GM12878 (cell line): Measurements from ENCODE around the gene HMOX2. TPM values are rescaled to one million over a fixed set of nuclear protein-coding genes. Genes with fewer than 3 reads are reported as not detected.

ENCODE experiments used
- ATAC-seq: fragments of 200-7000 bp; cut with Tn5 transposase; 3 replicates; pipeline ENCODE4 v1.9.1; 2020; ENCODE audit warnings: mild to moderate bottlenecking, moderate library complexity
- BruUV-seq: library from RNA; stranded (reverse); fragments of 400-500 nt; replicated peaks from 2 replicates; lab custom pipeline; 2021; lab: Mats Ljungman, UMichigan
- CTCF ChIA-PET: fragments of 300-600 bp; sonication (Branson Sonifier 250); formaldehyde crosslinking; extraction: SDS; loops from one replicate; lab custom pipeline; 2021; ENCODE audit warnings: inconsistent platforms; lab: Yijun Ruan, JAX
- POLR2A ChIA-PET: fragments of 350-600 bp; formaldehyde crosslinking; extraction: SDS; loops from one replicate; lab custom pipeline; 2021; ENCODE audit warnings: inconsistent platforms; lab: Charles Lee
- RAD21 ChIA-PET: fragments of 300-600 bp; sonication (Branson Sonifier 250); formaldehyde crosslinking; loops from one replicate; lab custom pipeline; 2023; ENCODE audit warnings: antibody characterized with exemption; ENCODE audit not compliant: unreplicated experiment; lab: Charles Lee
- SMC1A ChIA-PET: fragments of 300-600 bp; sonication (Branson Sonifier 250); formaldehyde crosslinking; loops from one replicate; lab custom pipeline; 2023; ENCODE audit not compliant: unreplicated experiment, uncharacterized antibody; lab: Charles Lee
- DNase-seq: peaks from one replicate; pipeline ENCODE4 v3.0.0-alpha.2; 2011; ENCODE audit warnings: low read depth, low spot score
- FAIRE-seq: peaks from 3 replicates; lab custom pipeline; 2011; peaks lifted over from hg19 to GRCh38; lab: Jason Lieb, UNC
- H2AFZ ChIP-seq: 2 replicates; pipeline ENCODE4 v1.6.0; 2011; ENCODE audit warnings: low read depth, low read length, control low read depth; ENCODE audit not compliant: control insufficient read depth
- H3K27ac ChIP-seq: 2 replicates; pipeline ENCODE4 v1.5.1; 2011; ENCODE audit warnings: control low read depth; ENCODE audit not compliant: control insufficient read depth, insufficient read depth
- H3K27me3 ChIP-seq, 2 experiments: replicated peaks in 1 of 2; 2 replicates each; pipeline versions ENCODE4 v1.6.0 to v1.6.1; 2011; ENCODE audit warnings: low read length in 1 of 2; ENCODE audit not compliant: control insufficient read depth in 2 of 2, insufficient read depth in 2 of 2
- H3K36me3 ChIP-seq, 2 experiments: 2 replicates each; pipeline ENCODE4 v1.5.1; 2011; ENCODE audit warnings: low read length in 1 of 2; ENCODE audit not compliant: control insufficient read depth in 2 of 2, insufficient read depth in 2 of 2
- H3K4me1 ChIP-seq: 2 replicates; pipeline ENCODE4 v1.6.1; 2011; ENCODE audit warnings: mild to moderate bottlenecking, low read length, moderate library complexity, mixed read lengths; ENCODE audit not compliant: control insufficient read depth, insufficient read depth
- H3K4me2 ChIP-seq: 2 replicates; pipeline ENCODE4 v1.6.0; 2011; ENCODE audit warnings: control low read depth; ENCODE audit not compliant: control insufficient read depth, insufficient read depth
- H3K4me3 ChIP-seq: fragments of 200-600 bp; sonication (generic); 2 replicates; pipeline ENCODE4 v1.5.1; 2016
- H3K79me2 ChIP-seq: 2 replicates; pipeline ENCODE4 v1.6.0; 2011; ENCODE audit warnings: low read length; ENCODE audit not compliant: control insufficient read depth, insufficient read depth
- H3K9ac ChIP-seq: 2 replicates; pipeline ENCODE4 v1.8.0; 2011; ENCODE audit warnings: low read length, control low read depth, mixed read lengths; ENCODE audit not compliant: control insufficient read depth, insufficient read depth
- H3K9me3 ChIP-seq: replicated peaks from 3 replicates; pipeline ENCODE4 v1.5.1; 2011; ENCODE audit warnings: mild to moderate bottlenecking, low read length; ENCODE audit not compliant: control insufficient read depth, insufficient read depth
- H4K20me1 ChIP-seq: 2 replicates; pipeline ENCODE4 v1.6.0; 2011; ENCODE audit not compliant: control insufficient read depth, insufficient read depth
- CREM ChIP-seq: IDR thresholded peaks from 2 replicates; pipeline ENCODE4 v1.6.1; 2014; ENCODE audit warnings: antibody characterized with exemption, low read depth
- EED ChIP-seq: sonication (generic); IDR thresholded peaks from 2 replicates; pipeline ENCODE4 v1.6.1; 2016; ENCODE audit warnings: antibody characterized with exemption, low read depth
- KDM1A ChIP-seq: fragments of 200-600 bp; sonication (generic); IDR thresholded peaks from 2 replicates; pipeline ENCODE4 v1.6.1; 2016; ENCODE audit warnings: borderline replicate concordance
- KLF5 ChIP-seq: fragments of 450-650 bp; IDR thresholded peaks from 2 replicates; pipeline ENCODE4 v1.6.1; 2014; ENCODE audit warnings: mild to moderate bottlenecking; ENCODE audit not compliant: partially characterized antibody
- MEF2A ChIP-seq: IDR thresholded peaks from 2 replicates; pipeline ENCODE4 v1.6.1; 2011; ENCODE audit warnings: low read depth, mild to moderate bottlenecking, low read length, moderate library complexity; ENCODE audit not compliant: insufficient read depth
- MEF2B ChIP-seq: fragments of 450-650 bp; IDR thresholded peaks from 2 replicates; pipeline ENCODE4 v1.6.1; 2018; ENCODE audit warnings: mild to moderate bottlenecking, moderate library complexity; ENCODE audit not compliant: partially characterized antibody, poor library complexity, severe bottlenecking
- NFYB ChIP-seq: IDR thresholded peaks from 2 replicates; pipeline ENCODE4 v1.6.1; 2011; ENCODE audit warnings: low read depth, mild to moderate bottlenecking, low read length, improper control_type of control experiment, moderate library complexity; ENCODE audit not compliant: insufficient read depth
- PAX5 ChIP-seq: IDR thresholded peaks from 2 replicates; pipeline ENCODE4 v1.6.1; 2011; ENCODE audit warnings: low read depth, low read length, borderline replicate concordance
- SREBF1 ChIP-seq: IDR thresholded peaks from 2 replicates; pipeline ENCODE4 v1.6.1; 2012; ENCODE audit warnings: mild to moderate bottlenecking, low read length
- WGBS: methylation state at CpG from one replicate; pipeline ENCODE4 v1.1.6; 2016; ENCODE audit warnings: low lambda C conversion rate; ENCODE audit not compliant: insufficient replicate concordance, insufficient coverage; ENCODE audit errors: missing lambda C conversion rate; 5-methylcytosine and 5-hydroxymethylcytosine counted together
- in situ Hi-C: fragments of 300-500 bp; cut with MboI; formaldehyde crosslinking; loops from 9 replicates; pipeline ENCODE4 v1.14.3; 2018; ENCODE audit warnings: mixed read lengths
- intact Hi-C: fragments of 100-400 bp; cut with micrococcal nuclease; formaldehyde crosslinking; loops from one replicate; pipeline ENCODE4 v1.14.2; 2022; ENCODE audit not compliant: unreplicated experiment
- polyA plus RNA-seq, 11 experiments: library from polyadenylated mRNA; depleted of rRNA in 4 of 11; unstranded in 6 of 11; stranded (reverse) in 5 of 11; fragments of >200 nt; fragmentation: Nextera tagmentation in 4 of 11; fragmentation: Illumina TruSeq in 1 of 11; extraction: Ambion mirVana in 4 of 11; extraction: Trizol in 1 of 11; gene quantifications; 1 replicate in 1 of 11; 2 replicates in 10 of 11; pipeline versions ENCODE4 v1.2.1 to v1.2.3, GENCODE V29; 2011 to 2016; ENCODE audit warnings: inconsistent platforms in 2 of 11, missing spikeins in 2 of 11, low read depth in 1 of 11
- total RNA-seq, 4 experiments: library from RNA; depleted of rRNA in 3 of 4; stranded (reverse); fragments of >200 nt in 3 of 4; fragmentation: Illumina TruSeq in 1 of 4; extraction: Trizol in 1 of 4; gene quantifications; 2 replicates each; pipeline versions ENCODE4 v1.2.1 to v1.2.3, GENCODE V29; 2013 to 2021
- TF ChIP-seq, protein P1 (sequence below): IDR thresholded peaks from 2 replicates; pipeline ENCODE4 v1.6.1; 2012; ENCODE audit warnings: low read length, inconsistent platforms
- TF ChIP-seq, protein P2 (sequence below): fragments of 450-650 bp; IDR thresholded peaks from 2 replicates; pipeline ENCODE4 v1.6.1; 2017; ENCODE audit warnings: mild to moderate bottlenecking
- TF ChIP-seq, protein P3 (sequence below): IDR thresholded peaks from 2 replicates; pipeline ENCODE4 v1.6.1; 2011; ENCODE audit warnings: borderline replicate concordance, low read depth, mild to moderate bottlenecking, moderate library complexity, low read length; ENCODE audit not compliant: insufficient read depth, poor library complexity, severe bottlenecking
- TF ChIP-seq, protein P4 (sequence below): IDR thresholded peaks from 2 replicates; pipeline ENCODE4 v1.6.1; 2012; ENCODE audit warnings: low read depth, low read length, improper control_type of control experiment
- TF ChIP-seq, protein P5 (sequence below): IDR thresholded peaks from 2 replicates; pipeline ENCODE4 v1.6.1; 2011; ENCODE audit warnings: low read depth, mild to moderate bottlenecking, low read length, moderate library complexity, borderline replicate concordance; ENCODE audit errors: extremely low read depth

The HMOX2 gene
- total and polyA plus RNA-seq, 10 of the 15 experiments (the other 5 are each of a cell fraction or from before 2014, with no cell fraction given), result 26.4 to 111 (median 57.8) TPM

DNA sequence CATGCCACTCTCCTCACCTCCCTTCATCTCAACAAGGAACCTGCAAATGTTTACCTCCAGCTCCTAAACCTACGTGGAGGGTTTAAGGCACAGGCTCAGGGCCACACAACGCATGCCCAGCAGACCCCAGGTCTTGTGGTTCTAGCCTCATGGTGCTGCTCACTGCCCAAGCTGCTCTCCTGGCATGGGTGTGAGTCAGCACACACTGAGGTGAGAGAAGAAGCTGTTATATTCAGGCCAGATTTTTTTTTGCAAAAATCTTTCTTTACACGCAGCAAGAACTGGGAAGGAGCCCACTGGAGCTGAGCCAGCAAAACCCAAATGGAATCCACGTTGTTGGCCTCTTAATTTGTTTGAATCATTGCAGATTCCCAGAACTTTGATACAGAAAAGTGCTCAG lies 74.4 kb downstream of the HMOX2 start:
- no peaks in the 10 kb centered on the region for H4K20me1 ChIP-seq
- intact Hi-C loops (no loop called here), in situ Hi-C loops (no loop called here)
- BruUV-seq, result no TSS peak
- H3K9ac ChIP-seq, result no peak overlapping the region
- ChIA-PET SMC1A (interaction anchor here (0.8 to 3.6 kb wide), 3 partner anchors 36 to 46 kb away, joined by 3 to 41 read pairs (median 3); no protein-coding TSS in a partner anchor), RAD21 (interaction anchor here (1.1 to 1.9 kb wide), 3 partner anchors 35 to 103 kb away, joined by 3 to 7 read pairs (median 4); no protein-coding TSS in a partner anchor), POLR2A (no interaction called here), CTCF (interaction anchor here (0.7 to 8.6 kb wide), 8 partner anchors 12 to 350 kb away, joined by 3 to 65 read pairs (median 6); partner anchors contain the start of genes CDIP1 and MGRN1)
- no peaks in the 10 kb centered on the region for H3K36me3 ChIP-seq
- TF ChIP-seq, protein P1, sequence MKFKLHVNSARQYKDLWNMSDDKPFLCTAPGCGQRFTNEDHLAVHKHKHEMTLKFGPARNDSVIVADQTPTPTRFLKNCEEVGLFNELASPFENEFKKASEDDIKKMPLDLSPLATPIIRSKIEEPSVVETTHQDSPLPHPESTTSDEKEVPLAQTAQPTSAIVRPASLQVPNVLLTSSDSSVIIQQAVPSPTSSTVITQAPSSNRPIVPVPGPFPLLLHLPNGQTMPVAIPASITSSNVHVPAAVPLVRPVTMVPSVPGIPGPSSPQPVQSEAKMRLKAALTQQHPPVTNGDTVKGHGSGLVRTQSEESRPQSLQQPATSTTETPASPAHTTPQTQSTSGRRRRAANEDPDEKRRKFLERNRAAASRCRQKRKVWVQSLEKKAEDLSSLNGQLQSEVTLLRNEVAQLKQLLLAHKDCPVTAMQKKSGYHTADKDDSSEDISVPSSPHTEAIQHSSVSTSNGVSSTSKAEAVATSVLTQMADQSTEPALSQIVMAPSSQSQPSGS, result no peak
- TF ChIP-seq, protein P2, sequence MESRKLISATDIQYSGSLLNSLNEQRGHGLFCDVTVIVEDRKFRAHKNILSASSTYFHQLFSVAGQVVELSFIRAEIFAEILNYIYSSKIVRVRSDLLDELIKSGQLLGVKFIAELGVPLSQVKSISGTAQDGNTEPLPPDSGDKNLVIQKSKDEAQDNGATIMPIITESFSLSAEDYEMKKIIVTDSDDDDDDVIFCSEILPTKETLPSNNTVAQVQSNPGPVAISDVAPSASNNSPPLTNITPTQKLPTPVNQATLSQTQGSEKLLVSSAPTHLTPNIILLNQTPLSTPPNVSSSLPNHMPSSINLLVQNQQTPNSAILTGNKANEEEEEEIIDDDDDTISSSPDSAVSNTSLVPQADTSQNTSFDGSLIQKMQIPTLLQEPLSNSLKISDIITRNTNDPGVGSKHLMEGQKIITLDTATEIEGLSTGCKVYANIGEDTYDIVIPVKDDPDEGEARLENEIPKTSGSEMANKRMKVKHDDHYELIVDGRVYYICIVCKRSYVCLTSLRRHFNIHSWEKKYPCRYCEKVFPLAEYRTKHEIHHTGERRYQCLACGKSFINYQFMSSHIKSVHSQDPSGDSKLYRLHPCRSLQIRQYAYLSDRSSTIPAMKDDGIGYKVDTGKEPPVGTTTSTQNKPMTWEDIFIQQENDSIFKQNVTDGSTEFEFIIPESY, result no peak
- TF ChIP-seq, protein P3, sequence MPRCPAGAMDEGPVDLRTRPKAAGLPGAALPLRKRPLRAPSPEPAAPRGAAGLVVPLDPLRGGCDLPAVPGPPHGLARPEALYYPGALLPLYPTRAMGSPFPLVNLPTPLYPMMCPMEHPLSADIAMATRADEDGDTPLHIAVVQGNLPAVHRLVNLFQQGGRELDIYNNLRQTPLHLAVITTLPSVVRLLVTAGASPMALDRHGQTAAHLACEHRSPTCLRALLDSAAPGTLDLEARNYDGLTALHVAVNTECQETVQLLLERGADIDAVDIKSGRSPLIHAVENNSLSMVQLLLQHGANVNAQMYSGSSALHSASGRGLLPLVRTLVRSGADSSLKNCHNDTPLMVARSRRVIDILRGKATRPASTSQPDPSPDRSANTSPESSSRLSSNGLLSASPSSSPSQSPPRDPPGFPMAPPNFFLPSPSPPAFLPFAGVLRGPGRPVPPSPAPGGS, result no peak
- TF ChIP-seq KDM1A (no peak), SREBF1 (no peak), CREM (no peak), MEF2B (no peak), EED (no peak), MEF2A (no peak), KLF5 (no peak), PAX5 (no peak), NFYB (no peak)
- TF ChIP-seq, protein P4, sequence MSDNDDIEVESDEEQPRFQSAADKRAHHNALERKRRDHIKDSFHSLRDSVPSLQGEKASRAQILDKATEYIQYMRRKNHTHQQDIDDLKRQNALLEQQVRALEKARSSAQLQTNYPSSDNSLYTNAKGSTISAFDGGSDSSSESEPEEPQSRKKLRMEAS, result no peak
- TF ChIP-seq, protein P5, sequence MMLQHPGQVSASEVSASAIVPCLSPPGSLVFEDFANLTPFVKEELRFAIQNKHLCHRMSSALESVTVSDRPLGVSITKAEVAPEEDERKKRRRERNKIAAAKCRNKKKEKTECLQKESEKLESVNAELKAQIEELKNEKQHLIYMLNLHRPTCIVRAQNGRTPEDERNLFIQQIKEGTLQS, result no peak
- no peak for FAIRE-seq
- no peaks in the 10 kb centered on the region for H3K79me2 ChIP-seq
- H3K4me1 ChIP-seq, result no peaks in the 10 kb centered on the region
- H3K4me3 ChIP-seq, result no peak overlapping the region
- no peak overlapping the region for H3K4me2 ChIP-seq
- WGBS, result 11% methylated on average over 4 of the region's 4 CpGs
- H3K9me3 ChIP-seq, result no peaks in the 10 kb centered on the region
- no peak for DNase-seq
- no peak overlapping the region for H2AFZ ChIP-seq
- ATAC-seq, result no peak
- no peak overlapping the region for H3K27ac ChIP-seq
- peaks cover 0 to 2% of the 10 kb centered on the region in 2 experiments; a peak in 1 of 4 replicates for H3K27me3 ChIP-seq
